GM23338 (cell line): ENCODE results near the gene TTLL9. TPM values are rescaled to one million over a fixed set of nuclear protein-coding genes. Genes with fewer than 3 reads are reported as not detected.

ENCODE experiments used
- ATAC-seq: fragments of 200-7000 bp; cut with Tn5 transposase; 3 replicates; pipeline ENCODE4 v1.9.1; 2020
- DNase-seq: peaks from one replicate; pipeline ENCODE4 v3.0.0-alpha.2; 2015; ENCODE audit warnings: low spot score
- H2AFZ ChIP-seq: fragments of 200-600 bp; sonication (generic); 2 replicates; pipeline ENCODE4 v1.8.0; 2016; ENCODE audit warnings: antibody characterized with exemption, mild to moderate bottlenecking, moderate library complexity
- H3F3A ChIP-seq: fragments of 200-600 bp; sonication (generic); replicated peaks from 2 replicates; pipeline ENCODE4 v1.8.0; 2017; ENCODE audit warnings: antibody characterized with exemption, mixed run types, low read depth
- H3K27ac ChIP-seq: fragments of 200-600 bp; sonication (generic); 2 replicates; pipeline ENCODE4 v1.6.1; 2016; ENCODE audit warnings: low read depth
- H3K27me3 ChIP-seq: fragments of 200-600 bp; sonication (generic); 2 replicates; pipeline ENCODE4 v1.8.0; 2016; ENCODE audit warnings: mild to moderate bottlenecking, mixed run types, moderate library complexity; ENCODE audit not compliant: insufficient read depth
- H3K36me3 ChIP-seq: fragments of 200-600 bp; sonication (generic); 2 replicates; pipeline ENCODE4 v1.8.0; 2016; ENCODE audit warnings: mild to moderate bottlenecking; ENCODE audit not compliant: insufficient read depth
- H3K4me1 ChIP-seq: fragments of 200-600 bp; sonication (generic); 2 replicates; pipeline ENCODE4 v1.8.0; 2016; ENCODE audit warnings: mild to moderate bottlenecking, moderate library complexity; ENCODE audit not compliant: insufficient read depth
- H3K4me2 ChIP-seq: fragments of 200-600 bp; sonication (generic); 2 replicates; pipeline ENCODE4 v1.7.1; 2017; ENCODE audit warnings: mixed run types
- H3K4me3 ChIP-seq: fragments of 200-600 bp; sonication (generic); 2 replicates; pipeline ENCODE4 v1.6.1; 2016; ENCODE audit warnings: mixed run types
- H3K79me2 ChIP-seq: fragments of 200-600 bp; sonication (generic); replicated peaks from 2 replicates; pipeline ENCODE4 v1.8.0; 2017; ENCODE audit warnings: mild to moderate bottlenecking; ENCODE audit not compliant: insufficient read depth
- H3K9me2 ChIP-seq: fragments of 200-600 bp; sonication (generic); 2 replicates; pipeline ENCODE4 v1.8.0; 2017; ENCODE audit not compliant: insufficient read depth
- H4K20me1 ChIP-seq: fragments of 200-600 bp; sonication (generic); replicated peaks from 2 replicates; pipeline ENCODE4 v1.8.0; 2017; ENCODE audit warnings: mild to moderate bottlenecking; ENCODE audit not compliant: insufficient read depth
- H3K27ac Mint-ChIP-seq: 2 replicates; pipeline ENCODE4 v1.8.0; 2020; ENCODE audit warnings: inconsistent platforms, mild to moderate bottlenecking, moderate library complexity, mixed read lengths
- H3K27me3 Mint-ChIP-seq: 3 replicates; pipeline ENCODE4 v1.8.0; 2022; ENCODE audit warnings: low read depth, mild to moderate bottlenecking, moderate library complexity, mixed read lengths, inconsistent platforms; ENCODE audit not compliant: insufficient read depth, poor library complexity
- H3K36me3 Mint-ChIP-seq: 3 replicates; pipeline ENCODE4 v1.8.0; 2021; ENCODE audit warnings: low read depth, mild to moderate bottlenecking, inconsistent platforms, moderate library complexity, mixed read lengths
- H3K4me1 Mint-ChIP-seq: 3 replicates; pipeline ENCODE4 v1.8.0; 2020; ENCODE audit warnings: mild to moderate bottlenecking, inconsistent platforms, mixed read lengths
- H3K4me3 Mint-ChIP-seq: 3 replicates; pipeline ENCODE4 v1.8.0; 2021; ENCODE audit warnings: moderate library complexity, mild to moderate bottlenecking, inconsistent platforms, mixed read lengths
- H3K9me3 Mint-ChIP-seq: 3 replicates; pipeline ENCODE4 v1.8.0; 2020; ENCODE audit warnings: moderate library complexity, mild to moderate bottlenecking, inconsistent platforms, mixed read lengths
- CREB1 ChIP-seq: fragments of 250-450 bp; sonication (Bioruptor Pico); IDR thresholded peaks from 2 replicates; pipeline ENCODE4 v1.5.0; 2020; ENCODE audit warnings: low read depth, mild to moderate bottlenecking, moderate library complexity
- EZH2 ChIP-seq: fragments of 200-600 bp; sonication (generic); IDR thresholded peaks from one replicate; pipeline ENCODE4 v1.8.0; 2017; ENCODE audit warnings: antibody characterized with exemption, mild to moderate bottlenecking, low read depth; ENCODE audit not compliant: unreplicated experiment
- EZH2phosphoT487 ChIP-seq: fragments of 200-600 bp; sonication (generic); IDR thresholded peaks from one replicate; pipeline ENCODE4 v1.8.1; 2018; ENCODE audit warnings: antibody characterized with exemption; ENCODE audit not compliant: unreplicated experiment
- JUNB ChIP-seq: IDR thresholded peaks from one replicate; pipeline ENCODE4 v1.6.1; 2016; ENCODE audit warnings: antibody characterized with exemption; ENCODE audit not compliant: unreplicated experiment
- NANOG ChIP-seq: IDR thresholded peaks from 2 replicates; pipeline ENCODE4 v1.6.1; 2016; ENCODE audit warnings: antibody characterized with exemption, borderline replicate concordance
- POLR2AphosphoS5 ChIP-seq: IDR thresholded peaks from 2 replicates; pipeline ENCODE4 v1.6.1; 2016; ENCODE audit warnings: antibody characterized with exemption, low read depth
- STAT1 ChIP-seq: IDR thresholded peaks from one replicate; pipeline ENCODE4 v1.6.1; 2016; ENCODE audit warnings: antibody characterized with exemption; ENCODE audit not compliant: unreplicated experiment
- ZNF114 ChIP-seq: fragments of 250-450 bp; sonication (Bioruptor Pico); IDR thresholded peaks from 2 replicates; pipeline ENCODE4 v1.5.0; 2020; ENCODE audit warnings: mild to moderate bottlenecking, moderate library complexity
- ZNF331 ChIP-seq: fragments of 250-450 bp; sonication (Bioruptor Pico); IDR thresholded peaks from 2 replicates; pipeline ENCODE4 v1.5.0; 2020; ENCODE audit warnings: low read depth, mild to moderate bottlenecking, moderate library complexity
- polyA plus RNA-seq: library from polyadenylated mRNA; unstranded; fragments of >200 nt; fragmentation: Nextera tagmentation; extraction: Ambion mirVana; gene quantifications from 2 replicates; pipeline ENCODE4 v1.2.1, GENCODE V29; 2016
- total RNA-seq: library from RNA; depleted of rRNA; stranded (reverse); fragments of >200 nt; shearing (Covaris generic); gene quantifications from 2 replicates; pipeline ENCODE4 v1.2.3, GENCODE V29; 2014
- TF ChIP-seq, protein P1 (sequence below): IDR thresholded peaks from one replicate; pipeline ENCODE4 v1.6.1; 2018; ENCODE audit warnings: antibody characterized with exemption; ENCODE audit not compliant: unreplicated experiment
- TF ChIP-seq, protein P2 (sequence below): fragments of 250-450 bp; sonication (Bioruptor Pico); IDR thresholded peaks from 2 replicates; pipeline ENCODE4 v1.5.0; 2020; ENCODE audit warnings: mild to moderate bottlenecking, moderate library complexity
- TF ChIP-seq, protein P3 (sequence below), 2 experiments: fragments of 200-600 bp in 1 of 2; sonication (generic) in 1 of 2; conservative IDR thresholded peaks; 2 replicates each; pipeline versions ENCODE4 v1.5.1 to v1.6.1; 2016 to 2017; ENCODE audit warnings: antibody characterized with exemption in 2 of 2, low read depth in 2 of 2, mild to moderate bottlenecking in 2 of 2, moderate library complexity in 1 of 2
- TF ChIP-seq, protein P4 (sequence below): IDR thresholded peaks from 2 replicates; pipeline ENCODE4 v1.6.1; 2016; ENCODE audit warnings: antibody characterized with exemption

The TTLL9 gene
- total and polyA plus RNA-seq, 2 experiments from 2014 or later, result not detected

DNA sequence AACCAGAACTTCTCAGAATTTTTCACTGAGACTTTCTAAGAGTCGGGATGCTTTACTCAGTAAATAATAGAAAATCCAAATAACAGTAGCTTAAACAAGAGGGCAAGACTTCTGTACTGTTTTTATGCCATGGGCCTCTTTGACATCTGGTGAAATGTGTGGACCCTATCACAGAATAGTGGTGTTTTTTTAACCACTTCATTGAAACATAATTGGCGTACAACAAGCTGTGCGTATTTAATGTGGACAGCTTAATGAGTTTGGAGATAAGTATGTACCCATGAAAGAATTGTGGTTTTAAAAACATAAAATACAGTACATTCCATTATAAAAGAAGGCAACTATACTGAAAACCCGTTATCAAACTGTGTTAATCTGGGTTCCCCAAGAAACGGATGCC, 43.7 kb downstream of the TTLL9 start:
- ATAC-seq, result no peak
- Mint-ChIP-seq H3K4me3 (no peak overlapping the region), H3K36me3 (no peaks in the 10 kb centered on the region; the same call in 2 of the 3 replicates), H3K4me1 (peaks cover 51% of the 10 kb centered on the region), H3K27me3 (peaks cover 16% of the 10 kb centered on the region), H3K27ac (no peak overlapping the region), H3K9me3 (peaks cover 68% of the 10 kb centered on the region)
- Histone ChIP-seq H3K27me3 (no peaks in the 10 kb centered on the region), H3K9me2 (no peaks in the 10 kb centered on the region), H3K4me2 (no peak overlapping the region), H3K36me3 (no peaks in the 10 kb centered on the region), H3K4me3 (no peak overlapping the region), H3F3A (peaks cover 16% of the 10 kb centered on the region), H4K20me1 (no peaks in the 10 kb centered on the region), H3K4me1 (peaks cover 38% of the 10 kb centered on the region), H3K79me2 (no peaks in the 10 kb centered on the region), H2AFZ (peak overlapping the region; percentile 90; the same call in 1 of the 2 replicates), H3K27ac (peak overlapping the region; percentile 36; the same call in 1 of the 2 replicates)
- DNase-seq, result no peak
- TF ChIP-seq EZH2, result no peak
- no peak for TF ChIP-seq JUNB
- no peak for TF ChIP-seq ZNF114 (CRISPR knock-in tag)
- TF ChIP-seq, protein P1, sequence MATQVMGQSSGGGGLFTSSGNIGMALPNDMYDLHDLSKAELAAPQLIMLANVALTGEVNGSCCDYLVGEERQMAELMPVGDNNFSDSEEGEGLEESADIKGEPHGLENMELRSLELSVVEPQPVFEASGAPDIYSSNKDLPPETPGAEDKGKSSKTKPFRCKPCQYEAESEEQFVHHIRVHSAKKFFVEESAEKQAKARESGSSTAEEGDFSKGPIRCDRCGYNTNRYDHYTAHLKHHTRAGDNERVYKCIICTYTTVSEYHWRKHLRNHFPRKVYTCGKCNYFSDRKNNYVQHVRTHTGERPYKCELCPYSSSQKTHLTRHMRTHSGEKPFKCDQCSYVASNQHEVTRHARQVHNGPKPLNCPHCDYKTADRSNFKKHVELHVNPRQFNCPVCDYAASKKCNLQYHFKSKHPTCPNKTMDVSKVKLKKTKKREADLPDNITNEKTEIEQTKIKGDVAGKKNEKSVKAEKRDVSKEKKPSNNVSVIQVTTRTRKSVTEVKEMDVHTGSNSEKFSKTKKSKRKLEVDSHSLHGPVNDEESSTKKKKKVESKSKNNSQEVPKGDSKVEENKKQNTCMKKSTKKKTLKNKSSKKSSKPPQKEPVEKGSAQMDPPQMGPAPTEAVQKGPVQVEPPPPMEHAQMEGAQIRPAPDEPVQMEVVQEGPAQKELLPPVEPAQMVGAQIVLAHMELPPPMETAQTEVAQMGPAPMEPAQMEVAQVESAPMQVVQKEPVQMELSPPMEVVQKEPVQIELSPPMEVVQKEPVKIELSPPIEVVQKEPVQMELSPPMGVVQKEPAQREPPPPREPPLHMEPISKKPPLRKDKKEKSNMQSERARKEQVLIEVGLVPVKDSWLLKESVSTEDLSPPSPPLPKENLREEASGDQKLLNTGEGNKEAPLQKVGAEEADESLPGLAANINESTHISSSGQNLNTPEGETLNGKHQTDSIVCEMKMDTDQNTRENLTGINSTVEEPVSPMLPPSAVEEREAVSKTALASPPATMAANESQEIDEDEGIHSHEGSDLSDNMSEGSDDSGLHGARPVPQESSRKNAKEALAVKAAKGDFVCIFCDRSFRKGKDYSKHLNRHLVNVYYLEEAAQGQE, result no peak
- no peak for TF ChIP-seq CREB1 (CRISPR knock-in tag)
- TF ChIP-seq STAT1, result no peak
- TF ChIP-seq, protein P2, sequence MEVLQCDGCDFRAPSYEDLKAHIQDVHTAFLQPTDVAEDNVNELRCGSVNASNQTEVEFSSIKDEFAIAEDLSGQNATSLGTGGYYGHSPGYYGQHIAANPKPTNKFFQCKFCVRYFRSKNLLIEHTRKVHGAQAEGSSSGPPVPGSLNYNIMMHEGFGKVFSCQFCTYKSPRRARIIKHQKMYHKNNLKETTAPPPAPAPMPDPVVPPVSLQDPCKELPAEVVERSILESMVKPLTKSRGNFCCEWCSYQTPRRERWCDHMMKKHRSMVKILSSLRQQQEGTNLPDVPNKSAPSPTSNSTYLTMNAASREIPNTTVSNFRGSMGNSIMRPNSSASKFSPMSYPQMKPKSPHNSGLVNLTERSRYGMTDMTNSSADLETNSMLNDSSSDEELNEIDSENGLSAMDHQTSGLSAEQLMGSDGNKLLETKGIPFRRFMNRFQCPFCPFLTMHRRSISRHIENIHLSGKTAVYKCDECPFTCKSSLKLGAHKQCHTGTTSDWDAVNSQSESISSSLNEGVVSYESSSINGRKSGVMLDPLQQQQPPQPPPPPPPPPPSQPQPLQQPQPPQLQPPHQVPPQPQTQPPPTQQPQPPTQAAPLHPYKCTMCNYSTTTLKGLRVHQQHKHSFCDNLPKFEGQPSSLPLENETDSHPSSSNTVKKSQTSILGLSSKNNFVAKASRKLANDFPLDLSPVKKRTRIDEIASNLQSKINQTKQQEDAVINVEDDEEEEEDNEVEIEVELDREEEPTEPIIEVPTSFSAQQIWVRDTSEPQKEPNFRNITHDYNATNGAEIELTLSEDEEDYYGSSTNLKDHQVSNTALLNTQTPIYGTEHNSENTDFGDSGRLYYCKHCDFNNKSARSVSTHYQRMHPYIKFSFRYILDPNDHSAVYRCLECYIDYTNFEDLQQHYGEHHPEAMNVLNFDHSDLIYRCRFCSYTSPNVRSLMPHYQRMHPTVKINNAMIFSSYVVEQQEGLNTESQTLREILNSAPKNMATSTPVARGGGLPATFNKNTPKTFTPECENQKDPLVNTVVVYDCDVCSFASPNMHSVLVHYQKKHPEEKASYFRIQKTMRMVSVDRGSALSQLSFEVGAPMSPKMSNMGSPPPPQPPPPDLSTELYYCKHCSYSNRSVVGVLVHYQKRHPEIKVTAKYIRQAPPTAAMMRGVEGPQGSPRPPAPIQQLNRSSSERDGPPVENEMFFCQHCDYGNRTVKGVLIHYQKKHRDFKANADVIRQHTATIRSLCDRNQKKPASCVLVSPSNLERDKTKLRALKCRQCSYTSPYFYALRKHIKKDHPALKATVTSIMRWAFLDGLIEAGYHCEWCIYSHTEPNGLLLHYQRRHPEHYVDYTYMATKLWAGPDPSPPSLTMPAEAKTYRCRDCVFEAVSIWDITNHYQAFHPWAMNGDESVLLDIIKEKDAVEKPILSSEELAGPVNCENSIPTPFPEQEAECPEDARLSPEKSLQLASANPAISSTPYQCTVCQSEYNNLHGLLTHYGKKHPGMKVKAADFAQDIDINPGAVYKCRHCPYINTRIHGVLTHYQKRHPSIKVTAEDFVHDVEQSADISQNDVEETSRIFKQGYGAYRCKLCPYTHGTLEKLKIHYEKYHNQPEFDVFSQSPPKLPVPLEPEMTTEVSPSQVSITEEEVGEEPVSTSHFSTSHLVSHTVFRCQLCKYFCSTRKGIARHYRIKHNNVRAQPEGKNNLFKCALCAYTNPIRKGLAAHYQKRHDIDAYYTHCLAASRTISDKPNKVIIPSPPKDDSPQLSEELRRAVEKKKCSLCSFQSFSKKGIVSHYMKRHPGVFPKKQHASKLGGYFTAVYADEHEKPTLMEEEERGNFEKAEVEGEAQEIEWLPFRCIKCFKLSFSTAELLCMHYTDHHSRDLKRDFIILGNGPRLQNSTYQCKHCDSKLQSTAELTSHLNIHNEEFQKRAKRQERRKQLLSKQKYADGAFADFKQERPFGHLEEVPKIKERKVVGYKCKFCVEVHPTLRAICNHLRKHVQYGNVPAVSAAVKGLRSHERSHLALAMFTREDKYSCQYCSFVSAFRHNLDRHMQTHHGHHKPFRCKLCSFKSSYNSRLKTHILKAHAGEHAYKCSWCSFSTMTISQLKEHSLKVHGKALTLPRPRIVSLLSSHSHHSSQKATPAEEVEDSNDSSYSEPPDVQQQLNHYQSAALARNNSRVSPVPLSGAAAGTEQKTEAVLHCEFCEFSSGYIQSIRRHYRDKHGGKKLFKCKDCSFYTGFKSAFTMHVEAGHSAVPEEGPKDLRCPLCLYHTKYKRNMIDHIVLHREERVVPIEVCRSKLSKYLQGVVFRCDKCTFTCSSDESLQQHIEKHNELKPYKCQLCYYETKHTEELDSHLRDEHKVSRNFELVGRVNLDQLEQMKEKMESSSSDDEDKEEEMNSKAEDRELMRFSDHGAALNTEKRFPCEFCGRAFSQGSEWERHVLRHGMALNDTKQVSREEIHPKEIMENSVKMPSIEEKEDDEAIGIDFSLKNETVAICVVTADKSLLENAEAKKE (CRISPR knock-in tag), result no peak
- TF ChIP-seq ZNF331 (CRISPR knock-in tag), result no peak
- TF ChIP-seq POLR2AphosphoS5, result no peak
- TF ChIP-seq NANOG, result no peak
- no peak for TF ChIP-seq EZH2phosphoT487
- TF ChIP-seq, protein P3, sequence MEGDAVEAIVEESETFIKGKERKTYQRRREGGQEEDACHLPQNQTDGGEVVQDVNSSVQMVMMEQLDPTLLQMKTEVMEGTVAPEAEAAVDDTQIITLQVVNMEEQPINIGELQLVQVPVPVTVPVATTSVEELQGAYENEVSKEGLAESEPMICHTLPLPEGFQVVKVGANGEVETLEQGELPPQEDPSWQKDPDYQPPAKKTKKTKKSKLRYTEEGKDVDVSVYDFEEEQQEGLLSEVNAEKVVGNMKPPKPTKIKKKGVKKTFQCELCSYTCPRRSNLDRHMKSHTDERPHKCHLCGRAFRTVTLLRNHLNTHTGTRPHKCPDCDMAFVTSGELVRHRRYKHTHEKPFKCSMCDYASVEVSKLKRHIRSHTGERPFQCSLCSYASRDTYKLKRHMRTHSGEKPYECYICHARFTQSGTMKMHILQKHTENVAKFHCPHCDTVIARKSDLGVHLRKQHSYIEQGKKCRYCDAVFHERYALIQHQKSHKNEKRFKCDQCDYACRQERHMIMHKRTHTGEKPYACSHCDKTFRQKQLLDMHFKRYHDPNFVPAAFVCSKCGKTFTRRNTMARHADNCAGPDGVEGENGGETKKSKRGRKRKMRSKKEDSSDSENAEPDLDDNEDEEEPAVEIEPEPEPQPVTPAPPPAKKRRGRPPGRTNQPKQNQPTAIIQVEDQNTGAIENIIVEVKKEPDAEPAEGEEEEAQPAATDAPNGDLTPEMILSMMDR (conservative IDR thresholded peaks at IDR 0.05; ENCODE audit: low read depth in 2 of 2), result no peak
- TF ChIP-seq, protein P4, sequence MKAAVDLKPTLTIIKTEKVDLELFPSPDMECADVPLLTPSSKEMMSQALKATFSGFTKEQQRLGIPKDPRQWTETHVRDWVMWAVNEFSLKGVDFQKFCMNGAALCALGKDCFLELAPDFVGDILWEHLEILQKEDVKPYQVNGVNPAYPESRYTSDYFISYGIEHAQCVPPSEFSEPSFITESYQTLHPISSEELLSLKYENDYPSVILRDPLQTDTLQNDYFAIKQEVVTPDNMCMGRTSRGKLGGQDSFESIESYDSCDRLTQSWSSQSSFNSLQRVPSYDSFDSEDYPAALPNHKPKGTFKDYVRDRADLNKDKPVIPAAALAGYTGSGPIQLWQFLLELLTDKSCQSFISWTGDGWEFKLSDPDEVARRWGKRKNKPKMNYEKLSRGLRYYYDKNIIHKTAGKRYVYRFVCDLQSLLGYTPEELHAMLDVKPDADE, result no peak
